Fibroblast of lung (primary cell): ENCODE results near the gene HSP90AB1. TPM values are rescaled to one million over a fixed set of nuclear protein-coding genes. Genes with fewer than 3 reads are reported as not detected.
A peak's percentile ranks its signal among the peaks of the same experiment; 100 is the strongest.

Experiments used
- DNase-seq, 2 donors: peaks; one replicate each; pipeline versions ENCODE4 v3.0.0 to v3.0.0-alpha.2; 2010; ENCODE audit warnings: low read depth in 2 of 2
- H2AFZ ChIP-seq: 2 replicates; pipeline ENCODE4 v1.5.1; 2012; ENCODE audit warnings: low read length, control low read depth, inconsistent platforms
- H3K27ac ChIP-seq: 2 replicates; pipeline ENCODE4 v1.5.1; 2011; ENCODE audit warnings: low read length, control low read depth; ENCODE audit not compliant: insufficient read depth
- H3K27me3 ChIP-seq: 2 replicates; pipeline ENCODE4 v1.5.1; 2011; ENCODE audit warnings: mild to moderate bottlenecking, low read length; ENCODE audit not compliant: control insufficient read depth, insufficient read depth
- H3K36me3 ChIP-seq: 2 replicates; pipeline ENCODE4 v1.5.1; 2011; ENCODE audit warnings: low read length; ENCODE audit not compliant: control insufficient read depth, insufficient read depth
- H3K4me1 ChIP-seq: 2 replicates; pipeline ENCODE4 v1.5.1; 2011; ENCODE audit warnings: low read length; ENCODE audit not compliant: control insufficient read depth, insufficient read depth; ENCODE audit errors: extremely low read depth
- H3K4me2 ChIP-seq: 2 replicates; pipeline ENCODE4 v1.5.1; 2011; ENCODE audit warnings: low read length, control low read depth; ENCODE audit not compliant: insufficient read depth; ENCODE audit errors: extremely low read depth
- H3K4me3 ChIP-seq, 4 experiments: fragments of 200-600 bp in 1 of 4; sonication (generic) in 1 of 4; replicated peaks in 1 of 4; 2 replicates each; pipeline ENCODE4 v1.5.1; 2011 to 2016; ENCODE audit warnings: low read length in 4 of 4, low read depth in 3 of 4, mild to moderate bottlenecking in 3 of 4, control low read depth in 2 of 4, inconsistent platforms in 1 of 4, mixed read lengths in 1 of 4; ENCODE audit not compliant: insufficient read depth in 1 of 4; ENCODE audit errors: control extremely low read depth in 1 of 4
- H3K79me2 ChIP-seq: 2 replicates; pipeline ENCODE4 v1.5.1; 2012; ENCODE audit warnings: mild to moderate bottlenecking, low read length, inconsistent platforms; ENCODE audit not compliant: control insufficient read depth, insufficient read depth
- H3K9ac ChIP-seq: 2 replicates; pipeline ENCODE4 v1.5.1; 2011; ENCODE audit warnings: mild to moderate bottlenecking, low read length, control low read depth; ENCODE audit not compliant: insufficient read depth
- H3K9me3 ChIP-seq: 2 replicates; pipeline ENCODE4 v1.5.1; 2012; ENCODE audit warnings: low read depth, low read length; ENCODE audit not compliant: control insufficient read depth, insufficient read depth
- H4K20me1 ChIP-seq: 2 replicates; pipeline ENCODE4 v1.5.1; 2011; ENCODE audit warnings: low read length; ENCODE audit not compliant: control insufficient read depth, insufficient read depth; ENCODE audit errors: extremely low read depth
- EZH2 ChIP-seq: IDR thresholded peaks from 2 replicates; pipeline ENCODE4 v1.5.1; 2012; ENCODE audit warnings: low read length, control low read depth, mild to moderate bottlenecking; ENCODE audit errors: missing control alignments
- polyA plus RNA-seq, 2 donors: library from polyadenylated mRNA; depleted of rRNA in 1 of 2; stranded (reverse) in 1 of 2; unstranded in 1 of 2; fragments of >200 nt; gene quantifications; 2 replicates each; pipeline ENCODE4 v1.2.1, GENCODE V29; 2011 to 2012; ENCODE audit warnings: missing spikeins in 1 of 2
- total RNA-seq: library from RNA; depleted of rRNA; stranded (reverse); fragments of >200 nt; gene quantifications from 2 replicates; pipeline ENCODE4 v1.2.1, GENCODE V29; 2014
- TF ChIP-seq, protein P1 (sequence below), 2 donors: IDR thresholded peaks in 1 of 2; conservative IDR thresholded peaks in 1 of 2; 1 replicate in 1 of 2; 2 replicates in 1 of 2; pipeline ENCODE4 v1.5.1; 2011 to 2012; ENCODE audit warnings: low read length in 2 of 2, control low read depth in 1 of 2, inconsistent platforms in 1 of 2, low read depth in 1 of 2, mild to moderate bottlenecking in 1 of 2

The HSP90AB1 gene
- total and polyA plus RNA-seq, 2 donors (not counting 1 experiment from before 2014, with no cell fraction given) = 452 to 775 TPM

DNA sequence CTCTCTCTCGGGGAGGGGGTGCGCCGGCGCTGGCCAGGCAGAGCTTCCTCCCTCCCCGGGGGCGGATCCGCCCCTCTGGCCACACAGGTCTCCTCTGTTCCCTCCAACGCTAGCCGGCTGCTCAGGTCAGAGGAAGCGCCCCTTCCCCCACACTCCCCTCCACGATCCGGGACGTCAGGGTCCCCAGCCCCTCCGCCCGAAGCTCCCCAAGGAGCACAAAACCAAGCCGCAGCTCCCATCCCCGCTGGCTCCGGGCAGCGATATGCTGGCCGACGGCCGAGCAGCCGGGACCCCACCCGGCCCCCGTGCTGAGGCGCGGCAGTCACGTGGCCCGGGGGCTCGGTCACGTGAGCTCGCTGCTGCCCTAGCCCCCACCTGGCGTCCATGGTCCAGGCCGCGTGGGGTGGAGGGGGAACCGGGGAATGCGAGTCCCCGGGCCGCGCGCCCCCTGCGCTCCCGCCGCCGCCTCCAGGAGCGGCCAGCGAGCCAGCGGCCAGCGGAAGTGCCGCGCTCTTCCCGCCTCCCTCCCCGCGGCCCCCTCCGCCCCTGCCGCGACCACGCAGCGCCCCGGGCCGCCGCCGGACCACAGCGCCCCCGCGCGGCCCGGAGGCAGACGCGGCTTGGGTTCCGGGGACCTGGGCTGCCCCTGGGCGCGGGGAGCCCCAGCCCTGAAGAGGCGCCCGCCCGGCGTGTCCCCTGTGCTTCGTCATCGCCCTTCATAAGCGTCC lies 10.3 kb downstream of the HSP90AB1 start, which contains the start of gene SLC35B2:
SLC35B2 (minus strand) TSS at position 504 of the 728 bp plus-strand sequence; CDS start at position 386, 118 bp downstream.
- Histone ChIP-seq H3K4me3 (peak within 1 kb of the TSS; percentile 82 to 94 (median 88)), H3K9ac (peak within 1 kb of the TSS; percentile 82), H3K36me3 (peaks cover 17% of the 10 kb centered on the region), H2AFZ (peak within 1 kb of the TSS; percentile 97), H3K27me3 (no peaks in the 10 kb centered on the region), H3K9me3 (no peaks in the 10 kb centered on the region), H3K27ac (peak within 1 kb of the TSS; percentile 78), H3K4me1 (peaks cover 6% of the 10 kb centered on the region), H4K20me1 (no peaks in the 10 kb centered on the region), H3K79me2 (peaks cover 28% of the 10 kb centered on the region), H3K4me2 (peak within 1 kb of the TSS; percentile 92)
- TF ChIP-seq, protein P1, sequence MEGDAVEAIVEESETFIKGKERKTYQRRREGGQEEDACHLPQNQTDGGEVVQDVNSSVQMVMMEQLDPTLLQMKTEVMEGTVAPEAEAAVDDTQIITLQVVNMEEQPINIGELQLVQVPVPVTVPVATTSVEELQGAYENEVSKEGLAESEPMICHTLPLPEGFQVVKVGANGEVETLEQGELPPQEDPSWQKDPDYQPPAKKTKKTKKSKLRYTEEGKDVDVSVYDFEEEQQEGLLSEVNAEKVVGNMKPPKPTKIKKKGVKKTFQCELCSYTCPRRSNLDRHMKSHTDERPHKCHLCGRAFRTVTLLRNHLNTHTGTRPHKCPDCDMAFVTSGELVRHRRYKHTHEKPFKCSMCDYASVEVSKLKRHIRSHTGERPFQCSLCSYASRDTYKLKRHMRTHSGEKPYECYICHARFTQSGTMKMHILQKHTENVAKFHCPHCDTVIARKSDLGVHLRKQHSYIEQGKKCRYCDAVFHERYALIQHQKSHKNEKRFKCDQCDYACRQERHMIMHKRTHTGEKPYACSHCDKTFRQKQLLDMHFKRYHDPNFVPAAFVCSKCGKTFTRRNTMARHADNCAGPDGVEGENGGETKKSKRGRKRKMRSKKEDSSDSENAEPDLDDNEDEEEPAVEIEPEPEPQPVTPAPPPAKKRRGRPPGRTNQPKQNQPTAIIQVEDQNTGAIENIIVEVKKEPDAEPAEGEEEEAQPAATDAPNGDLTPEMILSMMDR (conservative IDR thresholded peaks at IDR 0.05 in 1 of 2, IDR thresholded peaks at IDR 0.05 in 1 of 2; ENCODE audit: low read depth in 1 of 2, low read length in 2 of 2) = peak; percentile 31 to 34
- no peak for TF ChIP-seq EZH2
- peak; percentile 67 to 81 for DNase-seq

DNA sequence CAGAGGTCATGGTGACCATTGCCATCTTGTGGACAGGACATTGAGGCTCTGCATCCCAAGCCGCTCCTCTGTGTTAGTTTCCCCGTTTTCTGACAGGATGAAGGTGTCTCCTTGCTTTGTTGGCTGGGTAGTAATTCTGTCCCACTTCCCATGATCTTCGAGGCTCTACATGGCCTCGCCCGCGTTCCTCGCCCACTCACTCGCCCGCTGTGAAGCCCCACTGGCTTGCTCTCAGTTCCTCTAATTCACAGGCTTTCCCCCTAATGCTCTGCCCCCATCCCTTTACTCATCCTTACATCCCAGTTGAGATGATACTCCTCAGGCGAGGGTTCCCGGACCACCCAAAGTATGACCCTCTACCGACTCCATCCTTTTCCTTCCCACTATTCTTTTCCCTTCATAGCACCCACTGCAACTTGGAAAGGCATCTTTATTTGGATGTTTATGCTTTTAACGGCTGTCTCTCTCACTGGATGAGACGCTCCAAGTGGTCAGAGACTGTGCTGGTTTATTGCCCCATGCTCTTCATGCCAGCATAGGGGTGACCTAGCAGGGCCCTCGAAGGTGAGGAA lies 10.9 kb downstream of the HSP90AB1 start:
- H3K4me1 ChIP-seq = peaks cover 6% of the 10 kb centered on the region
- H3K36me3 ChIP-seq = peaks cover 14% of the 10 kb centered on the region

DNA sequence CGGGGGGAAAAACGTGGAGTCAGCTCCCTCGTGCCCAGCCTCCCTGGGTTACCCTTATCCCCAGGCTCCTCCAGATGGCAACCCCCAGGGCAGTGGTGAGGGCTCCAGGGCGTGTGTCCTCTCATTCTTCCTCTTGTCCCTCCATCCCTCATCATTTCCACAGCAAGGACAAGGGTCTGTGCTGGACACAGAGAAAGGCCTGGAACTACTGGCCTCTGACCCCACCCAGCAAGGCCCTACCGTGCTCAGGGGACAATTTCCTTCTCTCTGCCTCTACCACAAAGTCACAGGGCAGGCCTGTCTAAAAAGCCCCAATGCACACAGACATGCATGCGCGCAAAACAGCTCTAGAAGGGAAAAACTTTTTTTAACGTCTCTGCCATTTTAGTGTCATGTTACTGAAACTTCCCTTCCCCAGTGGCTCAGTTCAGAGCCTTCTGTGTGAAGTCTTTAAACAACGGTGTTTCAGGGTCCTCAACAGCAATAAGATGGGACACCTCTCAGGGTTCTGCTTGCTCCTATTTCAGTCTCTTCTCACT lies 11.5 kb downstream of the HSP90AB1 start:
- TF ChIP-seq, protein P1 (conservative IDR thresholded peaks at IDR 0.05 in 1 of 2, IDR thresholded peaks at IDR 0.05 in 1 of 2; ENCODE audit: low read depth in 1 of 2, low read length in 2 of 2) = no peak
- no peak for TF ChIP-seq EZH2
- Histone ChIP-seq H3K27me3 (no peaks in the 10 kb centered on the region), H3K4me3 (no peak overlapping the region), H3K9me3 (no peaks in the 10 kb centered on the region), H3K4me2 (no peak overlapping the region), H3K9ac (no peak overlapping the region), H3K4me1 (peaks cover 6% of the 10 kb centered on the region), H3K36me3 (peaks cover 11% of the 10 kb centered on the region), H3K27ac (no peak overlapping the region), H3K79me2 (peaks cover 21% of the 10 kb centered on the region), H4K20me1 (no peaks in the 10 kb centered on the region), H2AFZ (no peak overlapping the region)
- no peak for DNase-seq

More for the DNA sequence above, 10.9 kb downstream of the HSP90AB1 start:
- Histone ChIP-seq H2AFZ (peak overlapping the region; percentile 97), H3K4me3 (peak overlapping the region; percentile 16 to 91 (median 44)), H3K27me3 (no peaks in the 10 kb centered on the region), H3K27ac (peak overlapping the region; percentile 34), H3K9me3 (no peaks in the 10 kb centered on the region), H4K20me1 (no peaks in the 10 kb centered on the region), H3K4me2 (peak overlapping the region; percentile 92), H3K79me2 (peaks cover 25% of the 10 kb centered on the region), H3K9ac (peak overlapping the region; percentile 40)
- no peak for DNase-seq
- TF ChIP-seq, protein P1 (conservative IDR thresholded peaks at IDR 0.05 in 1 of 2, IDR thresholded peaks at IDR 0.05 in 1 of 2; ENCODE audit: low read depth in 1 of 2, low read length in 2 of 2) = peak in 1 of 2 donors; percentile 11
- no peak for TF ChIP-seq EZH2
